HepG2 (cell line): ENCODE data around the gene PCGF3. TPM values are rescaled to one million over a fixed set of nuclear protein-coding genes. Genes with fewer than 3 reads are reported as not detected.
A peak's percentile ranks its signal among the peaks of the same experiment; 100 is the strongest.

Experiments used
- ATAC-seq: fragments of 200-7000 bp; cut with Tn5 transposase; 3 replicates; pipeline ENCODE4 v1.9.1; 2020; ENCODE audit warnings: mild to moderate bottlenecking, moderate library complexity
- BruUV-seq: library from RNA; stranded (reverse); fragments of 400-500 nt; replicated peaks from 2 replicates; lab custom pipeline; 2021; lab: Mats Ljungman, UMichigan
- CTCF ChIA-PET: fragments of 300-600 bp; formaldehyde crosslinking; extraction: SDS; loops from one replicate; lab custom pipeline; 2021; ENCODE audit warnings: low total read pairs, inconsistent platforms, low intra/inter-chr PET ratio; lab: Yijun Ruan, JAX
- POLR2A ChIA-PET: fragments of 350-600 bp; sonication (Branson Sonifier 250); formaldehyde crosslinking; loops from one replicate; lab custom pipeline; 2020; ENCODE audit warnings: antibody characterized with exemption, inconsistent platforms; lab: Yijun Ruan, JAX
- DNase-seq: peaks from one replicate; pipeline ENCODE4 v3.0.0-alpha.2; 2015; ENCODE audit warnings: low spot score
- FAIRE-seq: peaks from 3 replicates; lab custom pipeline; 2011; peaks lifted over from hg19 to GRCh38; lab: Jason Lieb, UNC
- H2AFZ ChIP-seq: one replicate; pipeline ENCODE4 v1.6.1; 2011; ENCODE audit warnings: low read length, inconsistent platforms
- H3K27ac ChIP-seq: fragments of 300-600 bp; 3 replicates; pipeline ENCODE4 v1.8.0; 2011; ENCODE audit warnings: mixed run types, mild to moderate bottlenecking, mixed read lengths, low read length, inconsistent platforms; ENCODE audit not compliant: insufficient read depth; ENCODE audit errors: extremely low read length
- H3K27me3 ChIP-seq, 2 experiments: fragments of 200-600 bp in 1 of 2; 2 replicates in 1 of 2; 3 replicates in 1 of 2; pipeline versions ENCODE4 v1.6.0 to v1.8.0; 2011; ENCODE audit warnings: low read length in 2 of 2, mild to moderate bottlenecking in 2 of 2, moderate library complexity in 2 of 2, inconsistent platforms in 1 of 2; ENCODE audit not compliant: insufficient read depth in 2 of 2, control insufficient read depth in 1 of 2
- H3K36me3 ChIP-seq, 2 experiments: fragments of 200-600 bp in 1 of 2; replicated peaks in 1 of 2; 2 replicates in 1 of 2; 3 replicates in 1 of 2; pipeline versions ENCODE4 v1.5.1 to v1.8.0; 2011; ENCODE audit warnings: low read length in 2 of 2, inconsistent platforms in 1 of 2; ENCODE audit not compliant: insufficient read depth in 2 of 2, control insufficient read depth in 1 of 2
- H3K4me1 ChIP-seq: 2 replicates; pipeline ENCODE4 v1.5.1; 2012; ENCODE audit warnings: low read length, inconsistent platforms; ENCODE audit not compliant: insufficient read depth
- H3K4me2 ChIP-seq: 2 replicates; pipeline ENCODE4 v1.6.0; 2011; ENCODE audit warnings: low read depth, low read length, inconsistent platforms
- H3K4me3 ChIP-seq, 3 experiments: fragments of 200-600 bp in 1 of 3; sonication (generic), shearing (Covaris generic) in 1 of 3; replicated peaks in 1 of 3; 2 replicates each; pipeline ENCODE4 v1.5.1; 2011 to 2016; ENCODE audit warnings: low read length in 3 of 3, inconsistent platforms in 2 of 3, low read depth in 2 of 3, mild to moderate bottlenecking in 2 of 3, control low read depth in 1 of 3, mixed read lengths in 1 of 3; ENCODE audit not compliant: insufficient read depth in 1 of 3
- H3K79me2 ChIP-seq: one replicate; pipeline ENCODE4 v1.6.1; 2011; ENCODE audit warnings: low read length, inconsistent platforms; ENCODE audit not compliant: insufficient read depth
- H3K9ac ChIP-seq: 2 replicates; pipeline ENCODE4 v1.6.0; 2011; ENCODE audit warnings: mild to moderate bottlenecking, low read depth, low read length, inconsistent platforms; ENCODE audit not compliant: insufficient read depth
- H3K9me3 ChIP-seq: 2 replicates; pipeline ENCODE4 v1.5.1; 2012; ENCODE audit warnings: mild to moderate bottlenecking, low read length
- H4K20me1 ChIP-seq: 2 replicates; pipeline ENCODE4 v1.6.0; 2011; ENCODE audit warnings: inconsistent platforms, mild to moderate bottlenecking, low read length, moderate library complexity; ENCODE audit not compliant: insufficient read depth
- DDIT3 ChIP-seq: sonication (generic); formaldehyde crosslinking; IDR thresholded peaks from 2 replicates; pipeline ENCODE4 v1.4.0; 2020; ENCODE audit warnings: mild to moderate bottlenecking, missing genetic modification reagents
- ERF ChIP-seq: IDR thresholded peaks from 2 replicates; pipeline ENCODE4 v1.6.1; 2018; ENCODE audit warnings: missing biosample characterization, missing genetic modification reagents
- HOMEZ ChIP-seq: IDR thresholded peaks from 2 replicates; pipeline ENCODE4 v1.6.1; 2016; ENCODE audit warnings: low read depth
- KDM2A ChIP-seq: sonication (generic); formaldehyde crosslinking; IDR thresholded peaks from 2 replicates; pipeline ENCODE4 v1.4.0; 2020; ENCODE audit warnings: low read depth, missing genetic modification reagents, borderline replicate concordance
- MBNL3 ChIP-seq: fragments of 250-450 bp; sonication (Bioruptor Pico); conservative IDR thresholded peaks from 2 replicates; pipeline ENCODE4 v1.8.0; 2022; ENCODE audit warnings: mild to moderate bottlenecking, inconsistent platforms
- MXD1 ChIP-seq: sonication (generic); formaldehyde crosslinking; IDR thresholded peaks from 2 replicates; pipeline ENCODE4 v1.4.0; 2020; ENCODE audit warnings: mild to moderate bottlenecking, missing genetic modification reagents
- PITX1 ChIP-seq: sonication (generic); formaldehyde crosslinking; IDR thresholded peaks from 2 replicates; pipeline ENCODE4 v1.5.1; 2020; ENCODE audit warnings: mild to moderate bottlenecking, missing genetic modification reagents
- TBP ChIP-seq: sonication (generic); formaldehyde crosslinking; IDR thresholded peaks from 2 replicates; pipeline ENCODE4 v1.5.0; 2020; ENCODE audit warnings: missing genetic modification reagents
- ZBTB34 ChIP-seq: sonication (generic); formaldehyde crosslinking; IDR thresholded peaks from 2 replicates; pipeline ENCODE4 v1.8.0; 2022; ENCODE audit warnings: mild to moderate bottlenecking, missing genetic modification reagents
- ZBTB43 ChIP-seq: sonication (generic); formaldehyde crosslinking; conservative IDR thresholded peaks from 2 replicates; pipeline ENCODE4 v1.4.0; 2020; ENCODE audit warnings: missing genetic modification reagents
- ZNF552 ChIP-seq: sonication (generic); formaldehyde crosslinking; IDR thresholded peaks from 2 replicates; pipeline ENCODE4 v1.9.0; 2022; ENCODE audit warnings: missing genetic modification reagents, mild to moderate bottlenecking, borderline replicate concordance
- ZNF777 ChIP-seq: sonication (generic); formaldehyde crosslinking; IDR thresholded peaks from 2 replicates; pipeline ENCODE4 v1.4.0; 2020; ENCODE audit warnings: missing genetic modification reagents
- WGBS: methylation state at CpG from one replicate; pipeline ENCODE4 v1.1.6; 2017; ENCODE audit warnings: low lambda C conversion rate; 5-methylcytosine and 5-hydroxymethylcytosine counted together
- in situ Hi-C: cut with HindIII; loops from 2 replicates; pipeline ENCODE4 v1.10.0; 2017; ENCODE audit warnings: low pct_unique_long_range_greater_than_20kb; ENCODE audit not compliant: extremely low pct_ligation_motif_present
- intact Hi-C: fragments of 100-400 bp; cut with micrococcal nuclease; formaldehyde crosslinking; loops from one replicate; pipeline ENCODE4 v1.10.0; 2022; ENCODE audit not compliant: unreplicated experiment
- polyA plus RNA-seq, 8 experiments: library from polyadenylated mRNA; depleted of rRNA in 3 of 8; stranded (reverse) in 7 of 8; unstranded in 1 of 8; fragments of >200 nt; fragmentation: Illumina TruSeq in 4 of 8; extraction: Trizol in 4 of 8; gene quantifications; 2 replicates each; pipeline versions ENCODE4 v1.2.1 to v1.2.3, GENCODE V29; 2011 to 2016; ENCODE audit warnings: low read depth in 4 of 8, missing spikeins in 1 of 8, mixed read lengths in 1 of 8; ENCODE audit not compliant: insufficient read depth in 1 of 8
- total RNA-seq, 5 experiments: library from RNA; depleted of rRNA; stranded (reverse); fragments of >200 nt; fragmentation: Illumina TruSeq; extraction: Trizol; gene quantifications; 2 replicates each; pipeline ENCODE4 v1.2.3, GENCODE V29; 2016; ENCODE audit warnings: low read depth in 1 of 5
- TF ChIP-seq, protein P1 (sequence below): sonication (generic); formaldehyde crosslinking; IDR thresholded peaks from 2 replicates; pipeline ENCODE4 v1.4.0; 2020; ENCODE audit warnings: missing genetic modification reagents

The PCGF3 gene
- total and polyA plus RNA-seq, 2 of the 13 experiments (the other 11 are each of a cell fraction or from before 2014, with no cell fraction given) = 28.6 to 66.2 TPM

- TF ChIP-seq PITX1 (CRISPR knock-in tag) = 0 out of 2 replicates have a peak, but pooled peaks have one; percentile 18
- 0 out of 2 replicates have a peak, but pooled peaks have one; percentile 20 for TF ChIP-seq ZBTB43 (CRISPR knock-in tag)
- TF ChIP-seq ZNF777 (CRISPR knock-in tag) = peak; percentile 62
- TF ChIP-seq DDIT3 (CRISPR knock-in tag) = no peak
- TF ChIP-seq ERF = 0 out of 2 replicates have a peak, but pooled peaks have one; percentile 24
Measured at GRCh38 chr4:681736-682451, 23.7 kb upstream of the PCGF3 start (continued).

GRCh38 chr4:682490-683172 is 23.0 kb upstream of the PCGF3 start:
- ATAC-seq (no peak), DNase-seq (no peak), FAIRE-seq (no peak)
- Histone ChIP-seq H3K4me1 (peaks cover 87% of the 10 kb centered on the region), H3K4me3 (peak overlapping the region in 2 of 3 experiments; percentile 64 to 74; a peak in 4 of 6 replicates), H3K36me3 (no peaks in the 10 kb centered on the region), H3K79me2 (no peaks in the 10 kb centered on the region), H3K9me3 (no peaks in the 10 kb centered on the region), H3K27ac (no peak overlapping the region), H3K4me2 (peak overlapping the region; percentile 79), H3K27me3 (0 out of 5 replicates have a peak, but pooled peaks cover 0 to 1% of the 10 kb centered on the region in 2 experiments), H4K20me1 (no peaks in the 10 kb centered on the region), H2AFZ (no peak overlapping the region), H3K9ac (peak overlapping the region; percentile 55; the same call in 1 of the 2 replicates)
- CTCF ChIA-PET = no interaction called here
- POLR2A ChIA-PET = no interaction called here
- in situ Hi-C loops = no loop called here
- intact Hi-C loops = no loop called here
- 73% methylated on average over 8 of the region's 23 CpGs for WGBS
- no TSS peak for BruUV-seq
- 0 out of 2 replicates have a peak, but pooled peaks have one; percentile 27 for TF ChIP-seq KDM2A (CRISPR knock-in tag)
- TF ChIP-seq MBNL3 (CRISPR knock-in tag) = no peak
- TF ChIP-seq ZBTB34 (CRISPR knock-in tag) = no peak
- TF ChIP-seq ZNF552 (CRISPR knock-in tag) = no peak
- no peak for TF ChIP-seq HOMEZ (CRISPR knock-in tag)
- TF ChIP-seq, protein P1, sequence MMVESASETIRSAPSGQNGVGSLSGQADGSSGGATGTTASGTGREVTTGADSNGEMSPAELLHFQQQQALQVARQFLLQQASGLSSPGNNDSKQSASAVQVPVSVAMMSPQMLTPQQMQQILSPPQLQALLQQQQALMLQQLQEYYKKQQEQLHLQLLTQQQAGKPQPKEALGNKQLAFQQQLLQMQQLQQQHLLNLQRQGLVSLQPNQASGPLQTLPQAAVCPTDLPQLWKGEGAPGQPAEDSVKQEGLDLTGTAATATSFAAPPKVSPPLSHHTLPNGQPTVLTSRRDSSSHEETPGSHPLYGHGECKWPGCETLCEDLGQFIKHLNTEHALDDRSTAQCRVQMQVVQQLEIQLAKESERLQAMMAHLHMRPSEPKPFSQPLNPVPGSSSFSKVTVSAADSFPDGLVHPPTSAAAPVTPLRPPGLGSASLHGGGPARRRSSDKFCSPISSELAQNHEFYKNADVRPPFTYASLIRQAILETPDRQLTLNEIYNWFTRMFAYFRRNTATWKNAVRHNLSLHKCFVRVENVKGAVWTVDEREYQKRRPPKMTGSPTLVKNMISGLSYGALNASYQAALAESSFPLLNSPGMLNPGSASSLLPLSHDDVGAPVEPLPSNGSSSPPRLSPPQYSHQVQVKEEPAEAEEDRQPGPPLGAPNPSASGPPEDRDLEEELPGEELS (CRISPR knock-in tag) = no peak
- 0 out of 2 replicates have a peak, but pooled peaks have one; percentile 13 for TF ChIP-seq MXD1 (CRISPR knock-in tag)
- no peak for TF ChIP-seq TBP (CRISPR knock-in tag)
